PC-9 (cell line): ENCODE results near the gene PHF19. TPM values are rescaled to one million over a fixed set of nuclear protein-coding genes. Genes with fewer than 3 reads are reported as not detected.

Experiments
- BruUV-seq: library from RNA; stranded (reverse); fragments of 400-500 nt; replicated peaks from 2 replicates; lab custom pipeline; 2021; lab: Mats Ljungman, UMichigan
- CTCF ChIA-PET: fragments of 300-600 bp; sonication (Branson Sonifier 250); formaldehyde crosslinking; loops from one replicate; lab custom pipeline; 2022; ENCODE audit warnings: antibody characterized with exemption; lab: Charles Lee
- POLR2A ChIA-PET: fragments of 300-600 bp; sonication (Branson Sonifier 250); formaldehyde crosslinking; loops from one replicate; lab custom pipeline; 2022; ENCODE audit warnings: antibody characterized with exemption; ENCODE audit not compliant: unreplicated experiment; lab: Charles Lee
- DNase-seq, 2 experiments: peaks; one replicate each; pipeline versions ENCODE4 v3.0.0 to v3.0.0-alpha.2; 2015 to 2022; ENCODE audit warnings: mixed read lengths in 1 of 2
- H2AFZ ChIP-seq: fragments of 200-600 bp; sonication (generic); 2 replicates; pipeline ENCODE4 v1.8.1; 2017; ENCODE audit warnings: antibody characterized with exemption
- H3F3A ChIP-seq: fragments of 200-600 bp; sonication (generic); 2 replicates; pipeline ENCODE4 v1.8.1; 2017; ENCODE audit warnings: antibody characterized with exemption, mild to moderate bottlenecking, low read depth; ENCODE audit not compliant: insufficient read depth
- H3K27ac ChIP-seq: fragments of 200-600 bp; sonication (generic); 2 replicates; pipeline ENCODE4 v1.6.1; 2016; ENCODE audit warnings: mixed run types
- H3K27me3 ChIP-seq: fragments of 200-600 bp; sonication (generic); 2 replicates; pipeline ENCODE4 v1.6.1; 2016; ENCODE audit warnings: low read depth, mixed run types; ENCODE audit not compliant: insufficient read depth
- H3K36me3 ChIP-seq: fragments of 200-600 bp; sonication (generic); 2 replicates; pipeline ENCODE4 v1.6.1; 2016; ENCODE audit warnings: low read depth, mixed run types
- H3K4me1 ChIP-seq: fragments of 200-600 bp; sonication (generic); replicated peaks from 2 replicates; pipeline ENCODE4 v1.6.1; 2016; ENCODE audit warnings: mixed run types; ENCODE audit not compliant: insufficient read depth
- H3K4me2 ChIP-seq: fragments of 200-600 bp; sonication (generic); 2 replicates; pipeline ENCODE4 v1.6.1; 2017; ENCODE audit warnings: mixed run types
- H3K4me3 ChIP-seq: fragments of 200-600 bp; sonication (generic); 2 replicates; pipeline ENCODE4 v1.6.1; 2016; ENCODE audit warnings: mixed run types
- H3K79me2 ChIP-seq: fragments of 200-600 bp; sonication (generic); 2 replicates; pipeline ENCODE4 v1.6.1; 2017; ENCODE audit warnings: low read depth, mixed run types
- H3K9me2 ChIP-seq: fragments of 200-600 bp; sonication (generic); 2 replicates; pipeline ENCODE4 v1.8.1; 2017; ENCODE audit warnings: mild to moderate bottlenecking; ENCODE audit not compliant: insufficient read depth
- H3K9me3 ChIP-seq: fragments of 200-600 bp; sonication (generic); 2 replicates; pipeline ENCODE4 v1.8.1; 2016; ENCODE audit warnings: low read depth; ENCODE audit not compliant: insufficient read depth
- H4K20me1 ChIP-seq: fragments of 200-600 bp; sonication (generic); 2 replicates; pipeline ENCODE4 v1.8.1; 2017; ENCODE audit not compliant: insufficient read depth
- CTCF ChIP-seq: fragments of 200-600 bp; sonication (generic); conservative IDR thresholded peaks from 2 replicates; pipeline ENCODE4 v1.6.1; 2017; ENCODE audit warnings: mixed run types, antibody characterized with exemption, mild to moderate bottlenecking, moderate library complexity
- EZH2 ChIP-seq: fragments of 200-600 bp; sonication (generic); IDR thresholded peaks from 2 replicates; pipeline ENCODE4 v1.8.0; 2017; ENCODE audit warnings: antibody characterized with exemption, low read depth
- intact Hi-C: fragments of 100-400 bp; cut with micrococcal nuclease; formaldehyde crosslinking; loops from one replicate; pipeline ENCODE4 v1.10.0; 2022; ENCODE audit not compliant: unreplicated experiment
- total RNA-seq: library from RNA; stranded (reverse); gene quantifications from 2 replicates; pipeline ENCODE4 v1.2.3, GENCODE V29; 2021

PHF19 gene
- total RNA-seq, 1 experiment from 2014 or later: 72.9 TPM

- Histone ChIP-seq H4K20me1 (no peaks in the 10 kb centered on the region), H3K79me2 (peaks cover under 1% of the 10 kb centered on the region; the same call in 1 of the 2 replicates), H3K9me3 (no peaks in the 10 kb centered on the region), H3K27me3 (no peaks in the 10 kb centered on the region), H3K4me2 (peak overlapping the region; percentile 70), H3F3A (peaks cover 21% of the 10 kb centered on the region), H2AFZ (no peak overlapping the region), H3K36me3 (no peaks in the 10 kb centered on the region), H3K27ac (no peak overlapping the region), H3K4me3 (peak overlapping the region; percentile 21; the same call in 1 of the 2 replicates), H3K4me1 (peaks cover 21% of the 10 kb centered on the region), H3K9me2 (no peaks in the 10 kb centered on the region)
- BruUV-seq: no TSS peak
- intact Hi-C loops: loop anchor here (2.0 to 5.0 kb wide), 3 partner anchors 26 to 77 kb away; partner anchors contain the start of genes FBXW2 and PSMD5
- TF ChIP-seq EZH2 (no peak), CTCF (no peak)
- DNase-seq: peak; percentile 92 to 99
- ChIA-PET POLR2A (no interaction called here), CTCF (interaction anchor here (0.6 kb wide), 1 partner anchor 43 kb away, joined by 3 read pairs; no protein-coding TSS in a partner anchor)
Observed at GRCh38 chr9:120868676-120869359, 8.2 kb downstream of the PHF19 start.

DNA sequence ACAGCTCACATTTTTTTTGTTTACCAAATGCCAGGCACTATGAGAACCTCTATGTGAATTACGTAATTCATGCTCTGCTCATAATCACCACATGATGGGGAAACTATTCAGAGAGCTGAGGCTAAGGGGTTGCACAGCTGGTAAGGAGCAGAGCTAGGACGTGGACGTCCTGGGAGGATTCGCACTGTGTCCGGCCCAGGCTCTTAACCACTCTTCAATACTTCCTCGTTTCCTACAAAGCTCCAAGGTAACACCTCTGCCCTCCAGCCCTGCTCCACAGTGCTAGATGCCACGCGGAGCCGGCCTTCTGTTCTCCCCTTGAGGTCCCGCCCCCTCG is 8.7 kb downstream of the PHF19 start:
- Histone ChIP-seq H3K4me3 (peak overlapping the region; percentile 21; the same call in 1 of the 2 replicates), H3K36me3 (no peaks in the 10 kb centered on the region), H2AFZ (no peak overlapping the region), H3K27ac (no peak overlapping the region), H3K4me1 (peaks cover 16% of the 10 kb centered on the region), H3K9me2 (no peaks in the 10 kb centered on the region), H4K20me1 (no peaks in the 10 kb centered on the region), H3K4me2 (peak overlapping the region; percentile 70), H3K79me2 (no peaks in the 10 kb centered on the region), H3K9me3 (no peaks in the 10 kb centered on the region), H3K27me3 (no peaks in the 10 kb centered on the region), H3F3A (peaks cover 19% of the 10 kb centered on the region)
- no peak for DNase-seq
- no TSS peak for BruUV-seq
- ChIA-PET CTCF (interaction anchor here (0.6 kb wide), 1 partner anchor 42 kb away, joined by 3 read pairs; no protein-coding TSS in a partner anchor), POLR2A (no interaction called here)
- TF ChIP-seq EZH2 (no peak), CTCF (no peak)
- intact Hi-C loops: loop anchor here (2.0 to 5.0 kb wide), 3 partner anchors 26 to 76 kb away; partner anchors contain the start of genes FBXW2 and PSMD5

DNA sequence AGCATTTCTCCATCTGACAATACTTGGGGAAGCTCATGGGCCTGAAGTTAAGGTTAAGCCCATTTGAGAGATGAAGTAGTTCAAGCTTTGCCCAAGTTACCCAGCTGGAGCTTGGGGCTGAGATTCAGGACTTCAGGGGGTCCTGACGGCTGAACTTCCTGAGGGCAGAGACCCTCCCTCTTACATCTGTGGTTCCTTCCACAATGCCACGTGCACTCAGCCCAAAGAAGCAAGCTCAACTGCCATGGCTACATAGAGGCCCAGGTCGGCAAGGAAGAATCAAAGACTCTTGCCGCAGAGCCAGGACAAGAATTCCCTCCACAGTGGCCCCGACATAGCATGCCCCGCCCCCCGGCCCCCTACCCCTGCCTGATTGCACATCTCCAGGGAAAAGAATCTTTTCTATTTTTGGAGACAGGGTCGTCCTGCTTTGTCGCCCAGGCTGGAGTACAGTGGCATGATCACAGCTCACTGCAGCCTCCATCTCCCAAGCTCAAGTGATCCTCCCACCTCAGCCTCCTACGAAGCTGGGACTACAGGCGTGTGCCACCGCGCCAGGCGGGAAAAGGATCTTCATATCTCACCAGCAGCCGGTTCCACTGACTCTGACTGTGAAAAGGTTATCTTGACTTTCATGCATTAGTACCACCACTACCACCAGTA is 9.2 kb downstream of the PHF19 start:
- BruUV-seq: no TSS peak
- no peaks in the 10 kb centered on the region for H3K79me2 ChIP-seq
- ChIA-PET POLR2A (no interaction called here), CTCF (interaction anchor here (0.6 kb wide), 1 partner anchor 16 kb away, joined by 4 read pairs; no protein-coding TSS in a partner anchor)
- intact Hi-C loops: loop anchor here (2.0 to 5.0 kb wide), 3 partner anchors 25 to 76 kb away; partner anchors contain the start of genes FBXW2 and PSMD5
- no peaks in the 10 kb centered on the region for H3K9me3 ChIP-seq
- peaks cover 14% of the 10 kb centered on the region for H3F3A ChIP-seq
- peak overlapping the region; percentile 70 for H3K4me2 ChIP-seq
- no peak overlapping the region for H2AFZ ChIP-seq
- DNase-seq: no peak
- no peaks in the 10 kb centered on the region for H4K20me1 ChIP-seq
- no peaks in the 10 kb centered on the region for H3K9me2 ChIP-seq
- no peaks in the 10 kb centered on the region for H3K27me3 ChIP-seq
- TF ChIP-seq EZH2: no peak
- H3K4me1 ChIP-seq: peaks cover 11% of the 10 kb centered on the region
- H3K36me3 ChIP-seq: no peaks in the 10 kb centered on the region
- peak overlapping the region; percentile 21; the same call in 1 of the 2 replicates for H3K4me3 ChIP-seq
- H3K27ac ChIP-seq: no peak overlapping the region
